Activated naive CD4-positive, alpha-beta T cell treated with anti-CD3 and anti-CD28 coated beads for 36 hours (primary cell): ENCODE measurements around the gene TRAIP. TPM values are rescaled to one million over a fixed set of nuclear protein-coding genes. Genes with fewer than 3 reads are reported as not detected.

Source experiments
- CTCF ChIA-PET: fragments of 350-600 bp; sonication (Branson Sonifier 250); formaldehyde crosslinking; loops from one replicate; lab custom pipeline; 2021; ENCODE audit warnings: antibody characterized with exemption; lab: Charles Lee
- DNase-seq: peaks from one replicate; pipeline ENCODE4 v3.0.0-alpha.2; 2020
- H3K27ac Mint-ChIP-seq: one replicate; pipeline ENCODE4 v1.8.0; 2021; ENCODE audit warnings: mild to moderate bottlenecking, mixed read lengths
- H3K27me3 Mint-ChIP-seq: one replicate; pipeline ENCODE4 v1.8.0; 2021; ENCODE audit warnings: low read depth, mixed read lengths
- H3K36me3 Mint-ChIP-seq: one replicate; pipeline ENCODE4 v1.8.0; 2021; ENCODE audit warnings: low read depth, mixed read lengths
- H3K4me1 Mint-ChIP-seq: one replicate; pipeline ENCODE4 v1.8.0; 2021; ENCODE audit warnings: low read depth, mixed read lengths
- H3K4me3 Mint-ChIP-seq: one replicate; pipeline ENCODE4 v1.8.0; 2021; ENCODE audit warnings: mild to moderate bottlenecking, moderate library complexity, mixed read lengths
- H3K9me3 Mint-ChIP-seq: one replicate; pipeline ENCODE4 v1.8.0; 2021; ENCODE audit warnings: mixed read lengths
- intact Hi-C: fragments of 100-400 bp; cut with micrococcal nuclease; formaldehyde crosslinking; loops from one replicate; pipeline ENCODE4 v1.15.1; 2023
- total RNA-seq, 2 experiments: library from RNA; stranded (reverse); gene quantifications; one replicate each; pipeline ENCODE4 v1.2.3, GENCODE V29; 2021

Gene TRAIP
- total RNA-seq, 2 experiments from 2014 or later: 21.5 to 25.7 TPM

- DNase-seq: peak; percentile 30
- Mint-ChIP-seq H3K27me3 (peaks cover 25% of the 10 kb centered on the region), H3K36me3 (no peaks in the 10 kb centered on the region), H3K27ac (no peak within 1 kb of the TSS), H3K4me3 (peak within 1 kb of the TSS; percentile 49), H3K9me3 (no peaks in the 10 kb centered on the region), H3K4me1 (no peaks in the 10 kb centered on the region)
- intact Hi-C loops: no loop called here
- CTCF ChIA-PET: interaction anchor here (0.5 kb wide), 1 partner anchor 63 kb away, joined by 4 read pairs; no protein-coding TSS in a partner anchor
Measured at GRCh38 chr3:49869525-49870126, 13.3 kb upstream of the TRAIP start, which contains the start of gene CAMKV. CAMKV (minus strand) TSS chr3:49869906; CDS start chr3:49862388, 7,518 bp downstream.

DNA sequence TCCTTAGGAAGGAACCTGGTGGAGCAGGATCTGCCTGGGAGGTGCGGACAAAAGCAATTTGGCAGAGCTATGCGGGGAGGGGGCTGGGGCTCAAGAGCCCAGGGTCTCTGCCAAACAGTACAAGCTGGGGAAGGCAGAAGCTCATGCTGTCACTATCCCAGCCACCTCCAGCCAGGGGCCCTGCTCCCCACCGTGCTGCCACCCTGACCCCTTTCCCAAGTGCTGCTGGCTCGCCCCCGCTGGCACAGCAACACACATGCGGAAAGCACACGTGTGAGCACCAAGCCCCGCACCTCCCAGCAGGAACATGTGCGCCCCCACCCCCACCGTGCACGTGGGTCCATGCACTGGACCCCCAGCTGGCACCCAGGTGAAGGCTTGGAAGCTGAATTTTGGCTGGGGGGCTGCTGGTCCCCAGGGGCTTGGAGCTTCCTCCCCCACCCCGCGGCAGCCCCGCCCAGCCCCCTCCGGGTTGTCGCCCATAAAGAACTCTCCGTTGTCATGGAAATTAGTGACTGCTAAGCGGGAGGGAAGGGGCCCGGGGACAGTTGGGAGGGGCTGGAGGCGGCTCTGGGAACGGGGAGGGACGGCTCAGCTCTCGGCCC is 12.6 kb upstream of the TRAIP start:
- H3K27ac Mint-ChIP-seq: no peak overlapping the region
- CTCF ChIA-PET: interaction anchor here (0.5 kb wide), 1 partner anchor 64 kb away, joined by 4 read pairs; no protein-coding TSS in a partner anchor
- H3K9me3 Mint-ChIP-seq: no peaks in the 10 kb centered on the region
- peak overlapping the region; percentile 49 for H3K4me3 Mint-ChIP-seq
- H3K27me3 Mint-ChIP-seq: peaks cover 28% of the 10 kb centered on the region
- H3K4me1 Mint-ChIP-seq: no peaks in the 10 kb centered on the region
- no peaks in the 10 kb centered on the region for H3K36me3 Mint-ChIP-seq
- intact Hi-C loops: no loop called here
- DNase-seq: no peak

DNA sequence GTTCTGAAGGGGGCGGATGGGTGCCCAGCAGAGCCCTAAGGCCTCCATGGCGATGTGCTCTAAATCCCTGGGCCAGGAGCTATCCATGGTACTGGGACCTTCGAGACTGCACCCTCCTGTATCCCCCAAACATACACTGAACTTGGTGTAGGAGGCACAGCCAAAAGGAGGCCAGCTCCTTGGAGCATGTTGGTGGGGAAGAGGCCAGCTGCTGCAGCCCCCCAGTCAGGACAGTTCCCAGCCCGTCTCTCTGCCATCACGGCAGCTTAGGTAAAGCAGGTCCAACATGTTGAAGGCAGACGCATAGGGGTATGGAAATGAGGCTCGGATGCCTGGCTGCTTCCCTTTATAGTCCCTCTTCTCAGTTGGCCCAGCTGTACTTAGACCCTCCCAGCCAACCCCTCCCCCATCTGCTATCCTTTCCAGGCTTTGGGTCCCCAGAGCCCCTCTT is 11.5 kb upstream of the TRAIP start:
- Mint-ChIP-seq H3K9me3 (no peaks in the 10 kb centered on the region), H3K36me3 (no peaks in the 10 kb centered on the region), H3K4me3 (no peak overlapping the region), H3K27ac (no peak overlapping the region), H3K4me1 (no peaks in the 10 kb centered on the region), H3K27me3 (peaks cover 28% of the 10 kb centered on the region)
- intact Hi-C loops: no loop called here
- CTCF ChIA-PET: no interaction called here
- peak; percentile 43 for DNase-seq

GRCh38 chr3:49867400-49867799 is 11.0 kb upstream of the TRAIP start:
- H3K4me1 Mint-ChIP-seq: no peaks in the 10 kb centered on the region
- DNase-seq: no peak
- H3K27me3 Mint-ChIP-seq: peaks cover 28% of the 10 kb centered on the region
- no peaks in the 10 kb centered on the region for H3K9me3 Mint-ChIP-seq
- H3K36me3 Mint-ChIP-seq: no peaks in the 10 kb centered on the region
- no peak overlapping the region for H3K27ac Mint-ChIP-seq
- CTCF ChIA-PET: interaction anchor here (0.9 kb wide), 1 partner anchor 28 kb away, joined by 4 read pairs; no protein-coding TSS in a partner anchor
- intact Hi-C loops: no loop called here
- H3K4me3 Mint-ChIP-seq: no peak overlapping the region

DNA sequence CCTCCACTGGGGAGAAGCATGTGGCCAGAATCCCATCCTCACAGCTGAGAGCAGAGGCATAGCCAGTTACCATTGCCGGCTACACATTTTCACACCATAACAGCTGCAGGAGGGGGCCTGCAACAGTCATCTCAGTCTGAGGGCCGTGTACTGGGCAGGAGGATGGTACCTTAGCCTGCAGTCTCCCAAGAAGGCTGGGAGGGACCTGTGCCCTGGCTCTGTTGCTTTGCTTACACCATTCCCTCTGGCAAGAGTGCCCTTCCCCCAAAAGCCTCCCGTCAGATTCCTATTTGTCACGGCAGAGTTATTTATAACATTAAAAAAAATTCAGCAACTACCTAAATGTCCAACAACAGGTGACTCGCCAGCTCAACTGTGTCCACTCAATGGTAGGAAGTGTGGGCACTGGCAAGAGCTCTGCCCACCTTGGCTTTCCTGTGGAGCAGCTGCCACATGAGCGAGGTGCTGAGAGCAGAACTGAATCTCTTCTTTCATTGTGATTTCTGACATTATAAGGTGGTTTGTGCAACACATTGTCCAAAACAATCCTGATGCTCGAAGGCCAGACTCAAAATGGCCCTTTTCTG is 8.9 kb upstream of the TRAIP start:
- no peaks in the 10 kb centered on the region for H3K4me1 Mint-ChIP-seq
- no peak overlapping the region for H3K4me3 Mint-ChIP-seq
- intact Hi-C loops: no loop called here
- H3K36me3 Mint-ChIP-seq: no peaks in the 10 kb centered on the region
- H3K9me3 Mint-ChIP-seq: no peaks in the 10 kb centered on the region
- peaks cover 21% of the 10 kb centered on the region for H3K27me3 Mint-ChIP-seq
- H3K27ac Mint-ChIP-seq: no peak overlapping the region
- CTCF ChIA-PET: no interaction called here
- DNase-seq: no peak

GRCh38 chr3:49864505-49864904 is 8.1 kb upstream of the TRAIP start:
- H3K4me1 Mint-ChIP-seq: no peaks in the 10 kb centered on the region

GRCh38 chr3:49859576-49860305 is 3.4 kb upstream of the TRAIP start:
- H3K4me1 Mint-ChIP-seq: peaks cover 11% of the 10 kb centered on the region
- no peak overlapping the region for H3K27ac Mint-ChIP-seq
- intact Hi-C loops: no loop called here
- H3K27me3 Mint-ChIP-seq: peaks cover 3% of the 10 kb centered on the region
- no peaks in the 10 kb centered on the region for H3K9me3 Mint-ChIP-seq
- H3K36me3 Mint-ChIP-seq: no peaks in the 10 kb centered on the region
- no peak overlapping the region for H3K4me3 Mint-ChIP-seq
- no peak for DNase-seq
- CTCF ChIA-PET: interaction anchor here (1.4 kb wide), 1 partner anchor 20 kb away, joined by 4 read pairs; no protein-coding TSS in a partner anchor

More at GRCh38 chr3:49864505-49864904, 8.1 kb upstream of the TRAIP start:
- Mint-ChIP-seq H3K9me3 (no peaks in the 10 kb centered on the region), H3K27me3 (peaks cover 19% of the 10 kb centered on the region), H3K4me3 (no peak overlapping the region), H3K27ac (no peak overlapping the region), H3K36me3 (no peaks in the 10 kb centered on the region)
- intact Hi-C loops: no loop called here
- CTCF ChIA-PET: interaction anchor here (0.6 to 3.0 kb wide), 2 partner anchors 25 to 877 kb away, joined by 5 to 13 read pairs; no protein-coding TSS in a partner anchor
- DNase-seq: no peak

GRCh38 chr3:49855662-49856061 is 702 bp downstream of the TRAIP start:
- Mint-ChIP-seq H3K4me1 (peaks cover 13% of the 10 kb centered on the region), H3K36me3 (peaks cover 1% of the 10 kb centered on the region), H3K27ac (no peak overlapping the region), H3K27me3 (no peaks in the 10 kb centered on the region), H3K9me3 (no peaks in the 10 kb centered on the region), H3K4me3 (peak overlapping the region; percentile 94)
- CTCF ChIA-PET: interaction anchor here (0.6 to 1.9 kb wide), 4 partner anchors 16 to 759 kb away, joined by 3 to 9 read pairs (median 4); partner anchors contain the start of gene MON1A
- DNase-seq: no peak
- intact Hi-C loops: loop anchor here (1.0 kb wide), 2 partner anchors 74 to 85 kb away; partner anchors contain the start of genes MON1A and RBM6

DNA sequence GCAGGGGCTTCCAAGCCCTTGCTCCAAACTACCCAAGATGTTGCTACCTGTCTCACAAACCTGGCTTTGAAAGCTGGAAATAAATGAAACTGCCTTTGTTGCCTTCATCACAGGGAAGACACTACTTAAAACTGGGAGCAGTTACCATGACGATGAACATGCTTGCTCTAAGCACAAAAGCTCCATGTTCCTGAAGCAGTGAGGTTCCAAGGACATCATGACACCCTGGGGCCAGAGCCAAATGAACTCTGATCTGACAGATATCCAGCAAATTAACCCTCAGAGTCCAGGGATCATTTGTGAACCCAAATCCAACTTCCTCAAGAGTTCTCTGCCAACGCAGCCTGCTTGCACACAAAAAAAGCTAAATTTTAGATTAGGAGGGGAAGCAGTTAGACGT is 10.7 kb downstream of the TRAIP start:
- H3K4me3 Mint-ChIP-seq: no peak overlapping the region
- peaks cover 16% of the 10 kb centered on the region for H3K36me3 Mint-ChIP-seq
- CTCF ChIA-PET: interaction anchor here (2.5 kb wide), 1 partner anchor 43 kb away, joined by 9 read pairs; the partner anchor contains the start of gene INKA1
- intact Hi-C loops: no loop called here
- H3K4me1 Mint-ChIP-seq: no peaks in the 10 kb centered on the region
- no peaks in the 10 kb centered on the region for H3K9me3 Mint-ChIP-seq
- no peak for DNase-seq
- H3K27ac Mint-ChIP-seq: no peak overlapping the region
- no peaks in the 10 kb centered on the region for H3K27me3 Mint-ChIP-seq

GRCh38 chr3:49844464-49845183 is 11.7 kb downstream of the TRAIP start:
- Mint-ChIP-seq H3K27me3 (no peaks in the 10 kb centered on the region), H3K9me3 (no peaks in the 10 kb centered on the region), H3K4me1 (no peaks in the 10 kb centered on the region), H3K27ac (no peak overlapping the region), H3K4me3 (no peak overlapping the region), H3K36me3 (peaks cover 16% of the 10 kb centered on the region)
- intact Hi-C loops: no loop called here
- DNase-seq: no peak
- CTCF ChIA-PET: interaction anchor here (0.6 to 2.5 kb wide), 2 partner anchors 42 to 149 kb away, joined by 3 to 9 read pairs; partner anchors contain the start of gene INKA1

- DNase-seq: no peak
- H3K27me3 Mint-ChIP-seq: no peaks in the 10 kb centered on the region
- intact Hi-C loops: no loop called here
- H3K4me1 Mint-ChIP-seq: no peaks in the 10 kb centered on the region
- peaks cover 20% of the 10 kb centered on the region for H3K36me3 Mint-ChIP-seq
- H3K9me3 Mint-ChIP-seq: no peaks in the 10 kb centered on the region
- no peak overlapping the region for H3K27ac Mint-ChIP-seq
- no peak overlapping the region for H3K4me3 Mint-ChIP-seq
- CTCF ChIA-PET: interaction anchor here (1.2 kb wide), 1 partner anchor 41 kb away, joined by 3 read pairs; no protein-coding TSS in a partner anchor
Measured at GRCh38 chr3:49842843-49843517, 13.4 kb downstream of the TRAIP start.
